ENCODE data around the gene FRAT1.

DNA sequence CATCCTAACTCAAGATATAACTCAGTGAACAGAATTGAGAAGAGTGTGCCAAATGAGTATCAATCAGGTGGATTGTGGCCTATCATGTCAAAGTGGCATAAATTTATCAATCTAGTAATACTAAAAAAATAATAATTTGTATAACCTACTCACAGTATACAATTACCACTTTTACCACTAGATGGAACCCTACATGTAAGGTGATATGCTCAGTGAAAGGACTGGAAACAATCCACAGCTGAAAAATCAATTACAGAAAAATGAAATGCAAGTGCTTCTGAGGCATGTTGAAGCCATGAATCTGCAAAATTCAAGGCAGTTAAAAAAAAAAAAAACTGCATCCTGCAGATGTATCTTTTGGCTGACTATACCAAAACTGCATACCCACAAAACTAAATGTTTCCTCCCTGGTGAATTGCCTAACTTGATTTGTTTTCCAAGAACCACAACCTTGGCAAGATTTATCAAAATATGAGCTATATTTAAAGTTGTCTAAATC, 40.5 kb upstream of the FRAT1 start:
- TF ChIP-seq, protein P1, sequence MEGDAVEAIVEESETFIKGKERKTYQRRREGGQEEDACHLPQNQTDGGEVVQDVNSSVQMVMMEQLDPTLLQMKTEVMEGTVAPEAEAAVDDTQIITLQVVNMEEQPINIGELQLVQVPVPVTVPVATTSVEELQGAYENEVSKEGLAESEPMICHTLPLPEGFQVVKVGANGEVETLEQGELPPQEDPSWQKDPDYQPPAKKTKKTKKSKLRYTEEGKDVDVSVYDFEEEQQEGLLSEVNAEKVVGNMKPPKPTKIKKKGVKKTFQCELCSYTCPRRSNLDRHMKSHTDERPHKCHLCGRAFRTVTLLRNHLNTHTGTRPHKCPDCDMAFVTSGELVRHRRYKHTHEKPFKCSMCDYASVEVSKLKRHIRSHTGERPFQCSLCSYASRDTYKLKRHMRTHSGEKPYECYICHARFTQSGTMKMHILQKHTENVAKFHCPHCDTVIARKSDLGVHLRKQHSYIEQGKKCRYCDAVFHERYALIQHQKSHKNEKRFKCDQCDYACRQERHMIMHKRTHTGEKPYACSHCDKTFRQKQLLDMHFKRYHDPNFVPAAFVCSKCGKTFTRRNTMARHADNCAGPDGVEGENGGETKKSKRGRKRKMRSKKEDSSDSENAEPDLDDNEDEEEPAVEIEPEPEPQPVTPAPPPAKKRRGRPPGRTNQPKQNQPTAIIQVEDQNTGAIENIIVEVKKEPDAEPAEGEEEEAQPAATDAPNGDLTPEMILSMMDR (conservative IDR thresholded peaks at IDR 0.05; ENCODE audit: low read depth, low read length): peak; percentile 61
- TF ChIP-seq SMC3 (IDR thresholded peaks at IDR 0.05; ENCODE audit: low read depth, low read length): peak; percentile 55
- no peak for TF ChIP-seq RFX5 (IDR thresholded peaks at IDR 0.05; ENCODE audit: low read depth, low read length)
- TF ChIP-seq RAD21 (IDR thresholded peaks at IDR 0.05; ENCODE audit: low read length): peak; percentile 60
- no peak for TF ChIP-seq MXI1 (IDR thresholded peaks at IDR 0.05; ENCODE audit: borderline replicate concordance, low read depth, low read length)
- TF ChIP-seq MAFK (IDR thresholded peaks at IDR 0.05; ENCODE audit: low read depth, low read length): no peak
- no peak for TF ChIP-seq POLR2A (IDR thresholded peaks at IDR 0.05; ENCODE audit: low read depth, low read length)

All from IMR-90 (cell line).